Left colon (tissue), 2 donors: ENCODE measurements around the gene SOS2. TPM values are rescaled to one million over a fixed set of nuclear protein-coding genes. Genes with fewer than 3 reads are reported as not detected.

Experiments used
- ATAC-seq: fragments of 200-7000 bp; cut with Tn5 transposase; one replicate; pipeline ENCODE4 v1.9.1; 2020; ENCODE audit warnings: mild to moderate bottlenecking, moderate library complexity
- DNase-seq, 2 donors: peaks; one replicate each; pipeline ENCODE4 v3.0.0-alpha.2; 2020
- intact Hi-C, 2 donors: fragments of 100-400 bp; cut with DNase I in 1 of 2; cut with micrococcal nuclease in 1 of 2; formaldehyde crosslinking; loops; one replicate each; pipeline versions ENCODE4 v1.11.2 to v1.14.0; 2022; cut with DNase I, micrococcal nuclease
- total RNA-seq, 2 donors: library from RNA; stranded (reverse); fragmentation: NEBNext Ultra II Directional; extraction: Animal tissue kit (Norgen Biotek cat#: 25700); gene quantifications; one replicate each; pipeline ENCODE4 v1.2.1, GENCODE V29; 2021
- donor health status: DM: no; HTN: no; CAD: no.
- donor health status: DM: yes; HTN: yes; CAD: no.

SOS2 gene
- total RNA-seq, 2 donors from 2014 or later = 34.2 to 50.3 TPM

GRCh38 chr14:50072395-50072794 is 159.0 kb downstream of the SOS2 start:
- DNase-seq (no peak), ATAC-seq (no peak)
- intact Hi-C loops = no loop called here

- intact Hi-C loops = no loop called here
- no peak for ATAC-seq
- no peak for DNase-seq
Observed at GRCh38 chr14:50070840-50071548, 160.4 kb downstream of the SOS2 start.

GRCh38 chr14:50070230-50070629 is 161.1 kb downstream of the SOS2 start:
- no peak for DNase-seq
- intact Hi-C loops = no loop called here
- no peak for ATAC-seq

GRCh38 chr14:50069325-50069724 is 162.1 kb downstream of the SOS2 start:
- ATAC-seq = peak; percentile 89
- intact Hi-C loops = no loop called here

GRCh38 chr14:50068496-50068895 is 162.9 kb downstream of the SOS2 start:
- DNase-seq (no peak), ATAC-seq (no peak)
- intact Hi-C loops = no loop called here

More at GRCh38 chr14:50069325-50069724, 162.1 kb downstream of the SOS2 start:
- no peak for DNase-seq

GRCh38 chr14:50067723-50068495 is 163.5 kb downstream of the SOS2 start:
- intact Hi-C loops = no loop called here
- DNase-seq (peak in 1 of 2 donors; percentile 58), ATAC-seq (peak; percentile 62)

Other genes starting within 250 kb of the SOS2 start
- 1 to 10 TPM; 4.3 to 5.4 TPM for gene VCPKMT, start 115.0 kb downstream of the SOS2 start, total RNA-seq
- 1 to 10 TPM; 9.0 to 9.4 TPM for gene L2HGDH, start 80.7 kb upstream of the SOS2 start, total RNA-seq
- 10 to 100 TPM; 21.0 to 24.7 TPM for gene DMAC2L, start 80.7 kb upstream of the SOS2 start, total RNA-seq
- 10 to 100 TPM; 24.9 to 25.1 TPM for gene CDKL1, start 165.3 kb upstream of the SOS2 start, total RNA-seq